GM23338 (cell line): ENCODE data around the gene TASP1. TPM values are rescaled to one million over a fixed set of nuclear protein-coding genes. Genes with fewer than 3 reads are reported as not detected.

Source experiments
- ATAC-seq: fragments of 200-7000 bp; cut with Tn5 transposase; 3 replicates; pipeline ENCODE4 v1.9.1; 2020
- DNase-seq: peaks from one replicate; pipeline ENCODE4 v3.0.0-alpha.2; 2015; ENCODE audit warnings: low spot score
- H2AFZ ChIP-seq: fragments of 200-600 bp; sonication (generic); 2 replicates; pipeline ENCODE4 v1.8.0; 2016; ENCODE audit warnings: antibody characterized with exemption, mild to moderate bottlenecking, moderate library complexity
- H3F3A ChIP-seq: fragments of 200-600 bp; sonication (generic); replicated peaks from 2 replicates; pipeline ENCODE4 v1.8.0; 2017; ENCODE audit warnings: antibody characterized with exemption, mixed run types, low read depth
- H3K27ac ChIP-seq: fragments of 200-600 bp; sonication (generic); 2 replicates; pipeline ENCODE4 v1.6.1; 2016; ENCODE audit warnings: low read depth
- H3K27me3 ChIP-seq: fragments of 200-600 bp; sonication (generic); 2 replicates; pipeline ENCODE4 v1.8.0; 2016; ENCODE audit warnings: mild to moderate bottlenecking, mixed run types, moderate library complexity; ENCODE audit not compliant: insufficient read depth
- H3K36me3 ChIP-seq: fragments of 200-600 bp; sonication (generic); 2 replicates; pipeline ENCODE4 v1.8.0; 2016; ENCODE audit warnings: mild to moderate bottlenecking; ENCODE audit not compliant: insufficient read depth
- H3K4me1 ChIP-seq: fragments of 200-600 bp; sonication (generic); 2 replicates; pipeline ENCODE4 v1.8.0; 2016; ENCODE audit warnings: mild to moderate bottlenecking, moderate library complexity; ENCODE audit not compliant: insufficient read depth
- H3K4me2 ChIP-seq: fragments of 200-600 bp; sonication (generic); 2 replicates; pipeline ENCODE4 v1.7.1; 2017; ENCODE audit warnings: mixed run types
- H3K4me3 ChIP-seq: fragments of 200-600 bp; sonication (generic); 2 replicates; pipeline ENCODE4 v1.6.1; 2016; ENCODE audit warnings: mixed run types
- H3K79me2 ChIP-seq: fragments of 200-600 bp; sonication (generic); replicated peaks from 2 replicates; pipeline ENCODE4 v1.8.0; 2017; ENCODE audit warnings: mild to moderate bottlenecking; ENCODE audit not compliant: insufficient read depth
- H3K9me2 ChIP-seq: fragments of 200-600 bp; sonication (generic); 2 replicates; pipeline ENCODE4 v1.8.0; 2017; ENCODE audit not compliant: insufficient read depth
- H4K20me1 ChIP-seq: fragments of 200-600 bp; sonication (generic); replicated peaks from 2 replicates; pipeline ENCODE4 v1.8.0; 2017; ENCODE audit warnings: mild to moderate bottlenecking; ENCODE audit not compliant: insufficient read depth
- H3K27ac Mint-ChIP-seq: 2 replicates; pipeline ENCODE4 v1.8.0; 2020; ENCODE audit warnings: inconsistent platforms, mild to moderate bottlenecking, moderate library complexity, mixed read lengths
- H3K27me3 Mint-ChIP-seq: 3 replicates; pipeline ENCODE4 v1.8.0; 2022; ENCODE audit warnings: low read depth, mild to moderate bottlenecking, moderate library complexity, mixed read lengths, inconsistent platforms; ENCODE audit not compliant: insufficient read depth, poor library complexity
- H3K36me3 Mint-ChIP-seq: 3 replicates; pipeline ENCODE4 v1.8.0; 2021; ENCODE audit warnings: low read depth, mild to moderate bottlenecking, inconsistent platforms, moderate library complexity, mixed read lengths
- H3K4me1 Mint-ChIP-seq: 3 replicates; pipeline ENCODE4 v1.8.0; 2020; ENCODE audit warnings: mild to moderate bottlenecking, inconsistent platforms, mixed read lengths
- H3K4me3 Mint-ChIP-seq: 3 replicates; pipeline ENCODE4 v1.8.0; 2021; ENCODE audit warnings: moderate library complexity, mild to moderate bottlenecking, inconsistent platforms, mixed read lengths
- H3K9me3 Mint-ChIP-seq: 3 replicates; pipeline ENCODE4 v1.8.0; 2020; ENCODE audit warnings: moderate library complexity, mild to moderate bottlenecking, inconsistent platforms, mixed read lengths
- CREB1 ChIP-seq: fragments of 250-450 bp; sonication (Bioruptor Pico); IDR thresholded peaks from 2 replicates; pipeline ENCODE4 v1.5.0; 2020; ENCODE audit warnings: low read depth, mild to moderate bottlenecking, moderate library complexity
- CTCF ChIP-seq, 2 experiments: fragments of 200-600 bp in 1 of 2; sonication (generic) in 1 of 2; conservative IDR thresholded peaks; 2 replicates each; pipeline versions ENCODE4 v1.5.1 to v1.6.1; 2016 to 2017; ENCODE audit warnings: antibody characterized with exemption in 2 of 2, low read depth in 2 of 2, mild to moderate bottlenecking in 2 of 2, moderate library complexity in 1 of 2
- ETS1 ChIP-seq: IDR thresholded peaks from 2 replicates; pipeline ENCODE4 v1.6.1; 2016; ENCODE audit warnings: antibody characterized with exemption
- EZH2 ChIP-seq: fragments of 200-600 bp; sonication (generic); IDR thresholded peaks from one replicate; pipeline ENCODE4 v1.8.0; 2017; ENCODE audit warnings: antibody characterized with exemption, mild to moderate bottlenecking, low read depth; ENCODE audit not compliant: unreplicated experiment
- EZH2phosphoT487 ChIP-seq: fragments of 200-600 bp; sonication (generic); IDR thresholded peaks from one replicate; pipeline ENCODE4 v1.8.1; 2018; ENCODE audit warnings: antibody characterized with exemption; ENCODE audit not compliant: unreplicated experiment
- JUNB ChIP-seq: IDR thresholded peaks from one replicate; pipeline ENCODE4 v1.6.1; 2016; ENCODE audit warnings: antibody characterized with exemption; ENCODE audit not compliant: unreplicated experiment
- NANOG ChIP-seq: IDR thresholded peaks from 2 replicates; pipeline ENCODE4 v1.6.1; 2016; ENCODE audit warnings: antibody characterized with exemption, borderline replicate concordance
- POLR2AphosphoS5 ChIP-seq: IDR thresholded peaks from 2 replicates; pipeline ENCODE4 v1.6.1; 2016; ENCODE audit warnings: antibody characterized with exemption, low read depth
- REST ChIP-seq: IDR thresholded peaks from one replicate; pipeline ENCODE4 v1.6.1; 2018; ENCODE audit warnings: antibody characterized with exemption; ENCODE audit not compliant: unreplicated experiment
- STAT1 ChIP-seq: IDR thresholded peaks from one replicate; pipeline ENCODE4 v1.6.1; 2016; ENCODE audit warnings: antibody characterized with exemption; ENCODE audit not compliant: unreplicated experiment
- ZNF114 ChIP-seq: fragments of 250-450 bp; sonication (Bioruptor Pico); IDR thresholded peaks from 2 replicates; pipeline ENCODE4 v1.5.0; 2020; ENCODE audit warnings: mild to moderate bottlenecking, moderate library complexity
- ZNF331 ChIP-seq: fragments of 250-450 bp; sonication (Bioruptor Pico); IDR thresholded peaks from 2 replicates; pipeline ENCODE4 v1.5.0; 2020; ENCODE audit warnings: low read depth, mild to moderate bottlenecking, moderate library complexity
- ZNF462 ChIP-seq: fragments of 250-450 bp; sonication (Bioruptor Pico); IDR thresholded peaks from 2 replicates; pipeline ENCODE4 v1.5.0; 2020; ENCODE audit warnings: mild to moderate bottlenecking, moderate library complexity
- polyA plus RNA-seq: library from polyadenylated mRNA; unstranded; fragments of >200 nt; fragmentation: Nextera tagmentation; extraction: Ambion mirVana; gene quantifications from 2 replicates; pipeline ENCODE4 v1.2.1, GENCODE V29; 2016
- total RNA-seq: library from RNA; depleted of rRNA; stranded (reverse); fragments of >200 nt; shearing (Covaris generic); gene quantifications from 2 replicates; pipeline ENCODE4 v1.2.3, GENCODE V29; 2014

The TASP1 gene
- total and polyA plus RNA-seq, 2 experiments from 2014 or later, result 9.7 to 9.8 TPM

- Mint-ChIP-seq H3K27ac (peak overlapping the region; percentile 55; the same call in 1 of the 2 replicates), H3K36me3 (peaks cover 15% of the 10 kb centered on the region; the same call in 2 of the 3 replicates), H3K27me3 (peaks cover 2% of the 10 kb centered on the region), H3K9me3 (no peaks in the 10 kb centered on the region), H3K4me3 (no peak overlapping the region), H3K4me1 (peaks cover 31% of the 10 kb centered on the region)
- no peaks in the 10 kb centered on the region for H3K27me3 ChIP-seq
- no peak for TF ChIP-seq EZH2
- no peak for TF ChIP-seq STAT1
- no peak for TF ChIP-seq ZNF462
- TF ChIP-seq CREB1 (CRISPR knock-in tag), result no peak
- no peak for TF ChIP-seq ETS1
- no peak for TF ChIP-seq NANOG
- TF ChIP-seq JUNB, result no peak
- TF ChIP-seq ZNF331, result no peak
- no peak for TF ChIP-seq POLR2AphosphoS5
- TF ChIP-seq CTCF (conservative IDR thresholded peaks at IDR 0.05; ENCODE audit: low read depth in 2 of 2), result no peak
- no peak for TF ChIP-seq ZNF114 (CRISPR knock-in tag)
- TF ChIP-seq REST, result no peak
- TF ChIP-seq EZH2phosphoT487, result no peak
- H2AFZ ChIP-seq, result no peak overlapping the region
- H3K4me3 ChIP-seq, result no peak overlapping the region
- peaks cover 34% of the 10 kb centered on the region for H3K4me1 ChIP-seq
- no peaks in the 10 kb centered on the region for H4K20me1 ChIP-seq
- peaks cover 4% of the 10 kb centered on the region; the same call in 1 of the 2 replicates for H3K79me2 ChIP-seq
- H3K4me2 ChIP-seq, result peak overlapping the region; percentile 48; the same call in 1 of the 2 replicates
- H3F3A ChIP-seq, result no peaks in the 10 kb centered on the region; the same call in 1 of the 2 replicates
- DNase-seq, result no peak
- no peak for ATAC-seq
- H3K27ac ChIP-seq, result no peak overlapping the region
- no peaks in the 10 kb centered on the region for H3K9me2 ChIP-seq
- H3K36me3 ChIP-seq, result 0 out of 2 replicates have a peak, but pooled peaks cover 6% of the 10 kb centered on the region
Observed at GRCh38 chr20:13625304-13625979, 13.3 kb downstream of the TASP1 start.
